Sigmoid colon (tissue), 4 donors: ENCODE results near the gene CAMK2N2.

Source experiments
- EP300 ChIP-seq, 4 donors: sonication (generic); formaldehyde crosslinking; IDR thresholded peaks; one replicate each; pipeline ENCODE4 v1.6.1; 2017; ENCODE audit warnings: antibody characterized with exemption in 4 of 4
- POLR2A ChIP-seq, 2 donors: fragments of 450-650 bp; IDR thresholded peaks; one replicate each; pipeline ENCODE4 v1.6.1; 2016; ENCODE audit warnings: antibody characterized with exemption in 2 of 2, mild to moderate bottlenecking in 2 of 2, moderate library complexity in 2 of 2
- POLR2AphosphoS5 ChIP-seq, 4 donors: sonication (generic); formaldehyde crosslinking; IDR thresholded peaks; one replicate each; pipeline ENCODE4 v1.6.1; 2017; ENCODE audit warnings: antibody characterized with exemption in 4 of 4
- TF ChIP-seq, protein P1 (sequence below), 4 experiments: fragments of 450-650 bp in 3 of 4; fragments of 200-600 bp in 1 of 4; IDR thresholded peaks; one replicate each; pipeline ENCODE4 v1.5.1; 2016 to 2019; ENCODE audit warnings: antibody characterized with exemption in 4 of 4, mild to moderate bottlenecking in 3 of 4, moderate library complexity in 2 of 4

DNA sequence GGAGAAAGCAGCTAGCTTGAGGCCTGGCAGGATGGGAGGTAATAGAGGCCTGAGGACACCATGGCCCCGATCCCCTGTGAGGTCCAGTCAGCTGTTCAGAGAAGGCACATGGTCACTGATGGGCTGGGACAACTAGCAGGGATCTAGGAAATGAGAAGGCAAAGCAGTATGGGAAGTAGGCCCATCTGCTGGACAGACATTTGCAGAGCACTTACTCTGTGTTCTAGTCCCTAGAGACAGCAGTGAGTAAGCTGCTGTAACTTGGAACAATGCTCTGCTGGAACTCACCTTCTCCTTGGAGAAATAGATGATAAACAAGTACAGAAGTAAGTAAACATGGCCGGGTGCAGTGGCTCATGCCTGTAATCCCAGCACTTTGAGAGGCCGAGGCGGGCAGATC is 21.6 kb upstream of the CAMK2N2 start:
- TF ChIP-seq POLR2AphosphoS5 (IDR thresholded peaks at IDR 0.05): no peak
- TF ChIP-seq, protein P1, sequence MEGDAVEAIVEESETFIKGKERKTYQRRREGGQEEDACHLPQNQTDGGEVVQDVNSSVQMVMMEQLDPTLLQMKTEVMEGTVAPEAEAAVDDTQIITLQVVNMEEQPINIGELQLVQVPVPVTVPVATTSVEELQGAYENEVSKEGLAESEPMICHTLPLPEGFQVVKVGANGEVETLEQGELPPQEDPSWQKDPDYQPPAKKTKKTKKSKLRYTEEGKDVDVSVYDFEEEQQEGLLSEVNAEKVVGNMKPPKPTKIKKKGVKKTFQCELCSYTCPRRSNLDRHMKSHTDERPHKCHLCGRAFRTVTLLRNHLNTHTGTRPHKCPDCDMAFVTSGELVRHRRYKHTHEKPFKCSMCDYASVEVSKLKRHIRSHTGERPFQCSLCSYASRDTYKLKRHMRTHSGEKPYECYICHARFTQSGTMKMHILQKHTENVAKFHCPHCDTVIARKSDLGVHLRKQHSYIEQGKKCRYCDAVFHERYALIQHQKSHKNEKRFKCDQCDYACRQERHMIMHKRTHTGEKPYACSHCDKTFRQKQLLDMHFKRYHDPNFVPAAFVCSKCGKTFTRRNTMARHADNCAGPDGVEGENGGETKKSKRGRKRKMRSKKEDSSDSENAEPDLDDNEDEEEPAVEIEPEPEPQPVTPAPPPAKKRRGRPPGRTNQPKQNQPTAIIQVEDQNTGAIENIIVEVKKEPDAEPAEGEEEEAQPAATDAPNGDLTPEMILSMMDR (IDR thresholded peaks at IDR 0.05): no peak
- no peak for TF ChIP-seq POLR2A (IDR thresholded peaks at IDR 0.05)
- no peak for TF ChIP-seq EP300 (IDR thresholded peaks at IDR 0.05)
